Endometrial microvascular endothelial cells (primary cell): ENCODE measurements around the gene KIAA2012. TPM values are rescaled to one million over a fixed set of nuclear protein-coding genes. Genes with fewer than 3 reads are reported as not detected.

Source experiments
- in situ Hi-C: cut with HindIII; loops from 2 replicates; pipeline ENCODE4 v1.10.0; 2017; ENCODE audit warnings: low sequenced_read_pairs, low pct_unique_long_range_greater_than_20kb; ENCODE audit errors: inconsistent ontology term
- total RNA-seq: library from RNA; depleted of rRNA; stranded (reverse); fragments of >200 nt; gene quantifications from one replicate; pipeline ENCODE4 v1.2.3, GENCODE V29; 2015; ENCODE audit errors: inconsistent ontology term

KIAA2012 gene
- total RNA-seq, 1 donor from 2014 or later: not detected

DNA sequence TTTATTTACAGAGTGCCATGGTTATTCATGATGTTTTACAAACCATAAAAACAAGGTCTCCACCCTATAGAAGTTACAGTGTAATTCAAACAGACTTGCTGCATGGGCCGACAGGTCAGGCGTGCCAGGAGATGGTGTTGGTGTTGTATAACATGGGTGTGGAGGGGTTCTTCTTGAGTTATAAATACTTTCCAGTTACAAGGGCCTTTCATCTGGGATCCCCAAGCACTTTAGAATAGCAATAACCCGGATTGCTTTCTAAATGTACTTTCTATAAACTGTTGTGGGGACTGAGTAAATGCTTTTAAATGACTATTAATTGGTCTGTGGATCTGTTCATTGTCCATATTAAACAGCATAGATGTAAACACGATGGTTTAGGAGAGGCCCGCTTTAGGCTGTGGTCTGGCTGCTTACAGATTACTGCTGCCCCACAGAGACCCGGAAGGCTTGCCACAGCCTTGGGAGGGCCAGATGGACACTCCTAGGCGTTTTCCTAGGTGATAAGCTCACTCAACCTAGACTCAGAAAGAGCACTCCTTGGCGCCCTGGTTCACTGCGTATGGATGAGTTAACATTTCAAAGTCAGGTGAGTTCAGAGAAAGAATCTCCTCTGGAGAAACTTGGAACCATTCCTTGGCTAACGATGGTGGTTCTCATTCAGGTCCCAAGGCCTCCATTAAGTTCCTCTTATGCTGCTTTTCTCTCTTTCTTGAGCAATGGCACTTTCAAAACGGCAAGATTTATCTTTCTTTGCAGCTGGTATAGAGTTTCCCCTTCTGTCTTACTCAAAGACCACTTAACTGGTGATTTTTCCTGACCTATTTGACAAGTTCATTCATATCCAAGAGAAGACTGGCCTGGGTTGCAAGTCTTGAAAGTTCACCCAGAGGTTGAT, 3.6 kb upstream of the KIAA2012 start:
- in situ Hi-C loops: no loop called here

DNA sequence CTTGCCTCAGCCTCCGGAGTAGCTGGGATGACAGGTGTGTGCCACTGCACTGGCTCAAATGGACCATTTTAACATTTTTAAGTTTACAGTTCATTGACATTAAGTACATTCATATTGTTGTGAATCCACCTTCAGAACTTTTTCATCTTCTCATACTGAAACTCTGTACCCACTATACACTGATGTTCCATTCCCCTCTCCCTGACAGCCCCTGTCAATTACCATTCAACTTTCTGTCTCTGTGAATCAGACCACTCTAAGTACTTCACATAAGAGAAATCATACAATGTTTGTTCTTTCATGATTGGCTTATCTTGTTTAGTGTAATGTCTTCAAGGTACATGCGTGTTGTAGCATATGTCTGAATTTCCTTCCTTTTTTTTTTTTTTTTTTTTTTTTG, 1.9 kb upstream of the KIAA2012 start:
- in situ Hi-C loops: no loop called here

DNA sequence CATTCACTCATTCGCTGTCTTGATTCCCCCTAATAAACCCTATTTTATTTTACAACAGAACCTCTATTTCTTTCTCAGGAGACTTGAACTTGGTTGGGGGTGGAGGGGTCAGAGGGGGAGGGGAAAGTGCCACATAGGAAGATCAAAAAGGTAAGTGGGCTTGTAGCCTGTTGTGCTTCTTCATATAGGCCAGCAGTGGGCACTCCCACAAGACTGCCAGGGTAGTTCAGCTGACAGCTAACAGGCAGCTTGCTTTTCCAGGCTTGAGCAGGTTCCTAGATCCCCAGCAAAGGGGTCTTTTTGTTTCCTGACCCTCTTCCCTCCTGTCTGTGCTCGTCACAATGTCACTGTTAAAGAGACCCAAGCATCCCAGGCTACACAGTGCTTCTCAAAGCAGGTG, 829 bp upstream of the KIAA2012 start:
- in situ Hi-C loops: no loop called here

DNA sequence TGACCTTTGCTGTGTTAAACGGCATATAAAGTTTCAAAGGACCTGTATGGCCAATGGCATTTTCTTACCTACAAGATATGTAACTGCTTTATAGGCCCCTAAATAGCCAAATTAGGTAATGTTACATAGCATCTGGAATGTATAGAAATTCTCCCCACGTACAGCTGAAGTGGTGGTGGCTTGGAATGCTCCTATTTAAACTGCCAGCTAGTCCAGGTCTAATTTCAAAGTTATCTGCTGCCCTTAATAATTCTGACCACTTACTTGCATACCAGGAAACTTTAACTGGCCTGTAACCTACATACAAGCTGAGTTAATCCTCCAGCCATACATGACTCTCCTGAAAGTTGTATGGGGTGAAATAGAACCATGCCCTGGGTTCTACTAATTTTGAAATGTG, 1.3 kb downstream of the KIAA2012 start:
- in situ Hi-C loops: no loop called here

DNA sequence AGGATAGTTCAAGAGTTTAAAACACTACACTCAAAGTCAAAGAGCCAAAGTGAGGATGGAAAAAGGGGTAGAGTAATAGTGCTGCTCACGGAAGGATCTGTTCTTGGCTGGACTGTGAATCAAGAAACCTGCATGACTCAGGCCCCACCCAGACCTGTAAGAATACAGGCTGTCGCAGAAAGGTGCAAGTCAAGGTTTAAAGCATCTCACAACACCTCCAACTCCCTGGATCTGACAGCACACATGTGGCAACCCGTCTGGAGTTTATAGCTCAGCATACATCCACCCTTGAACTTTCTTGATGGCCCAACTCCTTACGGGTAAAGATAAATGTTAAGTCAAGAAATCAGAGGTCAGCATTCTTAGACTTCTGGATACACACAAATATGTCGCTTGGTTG, 6.3 kb downstream of the KIAA2012 start:
- in situ Hi-C loops: no loop called here

DNA sequence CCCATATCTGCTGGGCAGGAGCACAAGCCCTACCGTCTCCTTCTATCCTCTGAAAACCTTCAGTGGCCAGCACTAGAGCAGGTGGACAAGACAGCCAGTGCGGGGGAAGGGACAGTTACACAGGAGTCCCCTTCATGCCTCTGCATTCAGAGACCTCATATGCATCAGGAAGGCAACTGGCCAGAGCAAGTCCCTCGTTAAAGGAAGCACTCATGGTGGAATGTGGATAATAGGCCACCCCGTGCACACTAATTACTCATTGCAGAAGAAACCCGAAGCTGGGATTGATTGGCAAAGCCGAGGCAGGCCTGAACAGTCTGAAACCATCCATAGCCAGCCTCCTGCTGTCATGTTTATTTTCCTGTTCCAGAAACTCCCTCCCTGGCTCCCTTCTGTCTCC, 11.2 kb downstream of the KIAA2012 start:
- in situ Hi-C loops: no loop called here

DNA sequence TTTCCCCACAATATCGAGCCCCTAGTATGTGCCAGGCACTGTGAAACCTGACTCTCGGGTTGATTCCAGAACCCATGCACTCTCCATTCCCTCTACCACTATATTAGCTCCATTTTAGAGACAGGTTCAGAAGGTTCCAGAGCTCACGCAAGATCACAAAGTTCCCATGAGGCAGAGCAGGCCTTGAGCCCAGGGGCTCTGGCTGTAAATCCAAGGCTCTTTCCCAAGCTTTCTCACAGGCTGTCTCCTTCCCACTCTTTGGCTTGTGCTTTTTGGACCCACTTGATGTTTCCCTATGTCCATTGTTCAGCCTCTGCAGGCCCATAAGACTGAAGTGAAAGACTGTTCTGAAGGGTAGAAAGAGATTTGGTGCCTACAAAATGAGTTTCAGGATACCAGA, 15.7 kb downstream of the KIAA2012 start:
- in situ Hi-C loops: no loop called here

DNA sequence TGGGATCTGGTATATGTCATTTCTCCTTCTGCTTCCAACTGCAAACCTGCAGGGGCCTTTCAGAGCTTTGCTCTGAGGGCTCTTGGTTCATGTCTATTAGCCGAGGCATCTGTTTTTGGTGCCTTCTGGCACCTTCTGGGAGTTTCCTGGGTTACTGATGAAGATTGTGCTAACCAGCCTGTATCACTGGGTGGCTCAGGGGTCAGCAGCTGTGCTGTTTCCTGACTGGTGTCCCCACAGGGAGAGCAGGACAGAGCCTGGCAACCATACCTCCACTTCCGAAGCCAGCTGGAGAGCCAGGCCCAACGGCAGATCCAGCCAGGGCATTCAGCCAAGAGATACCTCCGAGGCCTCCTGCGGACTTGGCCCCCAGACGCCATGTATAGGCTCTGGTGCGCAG, 17.5 kb downstream of the KIAA2012 start:
- in situ Hi-C loops: no loop called here

DNA sequence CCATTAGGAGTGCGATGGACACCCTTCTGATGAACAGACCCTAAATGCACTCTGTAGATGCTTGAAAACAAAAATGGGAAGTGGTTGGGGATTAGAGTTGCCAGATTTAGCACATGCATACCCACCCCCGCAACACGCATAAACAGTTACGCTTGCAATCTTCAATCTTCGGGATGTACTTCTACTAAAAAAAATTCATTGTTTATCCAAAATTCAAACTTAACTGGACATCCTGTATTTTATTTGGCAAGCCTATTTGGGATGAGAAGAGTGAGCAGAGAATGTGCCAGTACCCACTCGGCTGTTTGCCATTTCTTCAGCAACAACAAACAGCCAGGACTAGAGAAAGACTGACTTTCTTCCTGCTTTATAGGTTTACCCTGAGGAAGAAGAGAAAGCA, 18.4 kb downstream of the KIAA2012 start:
- in situ Hi-C loops: no loop called here

DNA sequence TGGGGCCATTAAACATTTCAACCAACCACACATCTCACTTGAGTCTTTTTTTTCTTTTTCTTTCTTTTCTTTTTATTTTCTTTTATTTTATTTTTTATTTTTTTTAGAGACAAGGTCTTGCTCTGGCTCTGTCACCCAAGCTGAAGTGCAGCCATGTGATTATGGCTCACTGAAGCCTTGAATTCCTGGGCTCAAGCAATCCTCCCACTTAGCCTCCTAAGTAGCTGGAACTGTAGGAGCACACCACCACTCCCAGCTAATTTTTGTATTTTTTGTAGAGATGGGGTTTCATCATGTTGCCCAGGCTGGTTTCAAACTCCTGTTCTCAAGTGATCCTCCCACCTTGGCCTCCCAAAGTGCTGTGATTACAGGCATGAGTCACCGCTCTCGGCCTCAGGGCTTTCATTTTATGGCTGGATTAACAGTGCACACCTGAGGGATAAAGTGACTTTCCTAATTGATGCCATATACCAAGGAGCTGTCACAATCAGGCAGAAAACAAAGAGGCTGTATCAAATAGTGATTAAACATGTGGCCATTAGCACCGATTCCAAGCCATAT, 21.5 kb downstream of the KIAA2012 start:
- in situ Hi-C loops: no loop called here

DNA sequence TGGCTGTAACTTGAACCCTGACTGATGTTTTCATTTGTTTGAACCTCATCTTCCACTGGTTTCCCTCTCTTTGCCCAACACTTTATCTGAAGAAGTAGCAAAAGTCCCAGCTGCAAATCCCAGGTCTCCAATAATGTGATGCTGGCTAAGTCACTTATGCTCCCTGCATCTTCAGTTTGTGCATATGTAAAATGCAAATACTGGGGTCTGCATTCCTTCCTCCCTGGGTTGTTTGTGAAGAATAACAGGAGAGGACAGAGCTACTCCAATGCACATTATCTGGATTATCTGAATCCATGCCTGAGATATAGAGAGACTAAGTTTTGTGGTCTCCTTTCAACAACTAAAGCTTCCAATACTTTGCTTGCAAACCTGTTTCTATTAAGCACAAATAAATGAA, 22.2 kb downstream of the KIAA2012 start:
- in situ Hi-C loops: no loop called here

DNA sequence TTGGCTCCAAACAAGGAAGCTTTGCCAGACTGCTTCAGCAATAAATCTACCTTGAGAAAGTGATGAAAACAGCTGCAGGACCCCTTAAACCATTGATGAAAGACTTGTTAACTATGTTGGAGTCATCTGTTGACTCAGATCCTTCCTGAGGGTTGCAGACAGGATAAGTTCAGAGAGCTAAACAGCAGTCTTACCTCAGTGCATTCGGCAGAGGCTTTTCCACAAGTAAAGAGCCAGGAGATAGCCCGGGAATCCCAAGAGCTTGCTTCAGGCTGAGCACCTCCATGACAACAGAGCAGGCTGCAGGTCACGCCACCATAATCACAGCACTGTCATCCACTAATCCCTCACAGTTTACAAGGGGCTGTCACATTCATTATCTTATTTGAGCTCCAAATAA, 23.7 kb downstream of the KIAA2012 start:
- in situ Hi-C loops: no loop called here

DNA sequence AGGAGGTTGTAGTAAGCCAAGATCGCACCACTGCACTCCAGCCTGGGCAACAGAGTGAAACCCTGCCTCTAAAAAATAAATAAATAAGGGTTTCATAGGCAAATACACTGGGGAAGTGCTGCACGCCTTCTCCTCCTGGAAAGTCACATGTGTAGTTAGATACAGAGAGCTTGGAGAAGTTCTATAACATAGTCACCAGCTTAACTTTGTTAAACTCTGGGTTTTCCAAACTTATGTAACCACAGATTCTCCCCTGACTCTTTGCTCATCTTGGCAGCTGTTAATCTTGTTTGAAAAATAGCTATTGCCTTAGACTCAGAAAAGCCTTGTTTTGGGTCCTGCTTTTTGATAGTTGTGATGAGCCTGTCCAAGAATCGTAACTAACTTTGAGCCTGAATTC, 25.2 kb downstream of the KIAA2012 start:
- in situ Hi-C loops: no loop called here

DNA sequence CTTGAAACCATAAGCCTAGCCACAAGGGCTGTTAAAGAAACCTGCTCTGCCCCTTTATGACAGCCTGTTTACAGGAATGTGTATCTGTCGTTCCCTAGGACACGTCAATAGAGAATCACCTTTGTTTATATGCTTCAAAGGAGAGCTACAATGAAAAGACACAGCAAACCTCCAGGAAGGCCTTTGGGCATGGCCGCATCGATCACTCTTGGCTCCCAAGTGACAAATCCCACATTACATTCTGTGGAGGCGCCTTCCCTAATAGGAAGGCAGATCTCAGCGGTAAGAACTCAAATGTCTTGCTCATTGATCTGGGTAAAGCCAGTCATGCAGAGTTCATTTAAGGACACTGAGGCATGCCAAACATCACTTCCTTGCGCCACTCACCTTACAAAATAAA, 26.5 kb downstream of the KIAA2012 start:
- in situ Hi-C loops: no loop called here

DNA sequence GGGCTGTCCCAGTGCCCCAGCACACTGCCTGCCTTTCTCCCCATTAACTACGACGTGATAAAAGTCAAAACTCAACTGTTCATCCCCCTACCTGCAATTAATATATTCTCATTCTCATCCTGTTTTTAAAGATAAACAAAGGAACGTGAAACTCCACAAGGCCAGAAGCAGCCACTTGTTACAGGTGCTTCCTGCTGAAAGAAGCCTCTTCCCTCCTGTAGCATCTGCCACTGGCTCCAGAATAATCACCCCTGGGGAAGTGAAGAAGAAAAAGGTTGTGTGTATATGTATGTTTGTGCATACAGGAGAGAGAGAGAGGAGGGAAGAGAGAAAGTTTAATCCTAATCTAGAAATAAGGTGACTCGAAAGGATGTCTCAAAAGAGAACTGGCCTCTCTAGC, 27.1 kb downstream of the KIAA2012 start:
- in situ Hi-C loops: no loop called here

DNA sequence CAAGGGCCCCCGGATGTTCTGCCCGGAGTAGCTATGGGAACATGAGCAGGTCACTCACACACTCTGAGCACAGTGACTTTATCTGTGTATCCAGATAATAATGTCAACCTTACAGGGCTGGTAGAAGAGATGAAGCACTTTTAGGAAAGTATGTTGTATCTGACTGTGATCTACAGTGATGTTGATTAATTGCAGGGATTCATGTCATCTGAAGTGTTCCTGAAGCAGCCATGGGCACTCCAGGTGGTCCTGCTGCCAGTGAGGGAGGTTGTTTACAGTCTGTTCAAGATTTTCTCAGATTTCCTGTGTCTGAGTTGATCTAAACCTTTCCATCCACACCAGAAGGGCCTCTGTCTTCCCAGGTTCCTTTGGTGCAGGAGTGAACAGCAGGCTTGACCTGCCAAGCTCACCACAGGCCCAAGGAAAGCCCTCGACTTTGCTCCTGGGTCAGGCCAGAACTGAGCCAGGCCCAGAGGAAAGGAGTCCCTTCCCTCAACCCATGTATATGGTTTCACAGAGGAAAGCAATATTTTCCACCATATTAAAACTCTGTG, 28.0 kb downstream of the KIAA2012 start:
- in situ Hi-C loops: no loop called here

DNA sequence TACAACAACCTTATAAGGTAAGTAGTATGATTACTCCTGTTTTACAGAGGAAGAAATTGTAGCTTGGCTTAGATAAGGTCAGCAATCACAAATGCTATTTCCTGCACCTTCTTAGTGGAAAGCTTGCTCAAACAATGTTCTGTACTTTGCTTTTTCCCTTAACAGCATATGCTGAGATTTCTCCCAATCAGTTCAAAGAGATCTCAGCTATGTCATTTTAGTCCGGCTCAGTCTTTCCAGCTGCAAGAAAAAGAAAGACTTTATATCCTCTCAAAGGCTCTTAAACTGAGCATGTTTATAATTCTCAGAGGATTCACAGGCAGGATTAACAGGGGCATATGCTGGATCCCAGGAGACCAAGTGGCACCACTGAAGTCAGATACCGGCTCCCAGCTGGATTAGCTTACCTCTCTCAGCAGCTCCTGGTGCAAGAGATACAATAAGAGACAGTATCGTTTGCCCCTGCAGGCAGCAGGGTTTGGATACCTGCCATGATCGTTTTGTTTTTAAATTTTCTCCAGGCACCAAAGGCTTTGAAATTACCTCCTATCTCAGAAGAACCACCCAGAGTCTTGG, 29.5 kb downstream of the KIAA2012 start:
- in situ Hi-C loops: no loop called here

DNA sequence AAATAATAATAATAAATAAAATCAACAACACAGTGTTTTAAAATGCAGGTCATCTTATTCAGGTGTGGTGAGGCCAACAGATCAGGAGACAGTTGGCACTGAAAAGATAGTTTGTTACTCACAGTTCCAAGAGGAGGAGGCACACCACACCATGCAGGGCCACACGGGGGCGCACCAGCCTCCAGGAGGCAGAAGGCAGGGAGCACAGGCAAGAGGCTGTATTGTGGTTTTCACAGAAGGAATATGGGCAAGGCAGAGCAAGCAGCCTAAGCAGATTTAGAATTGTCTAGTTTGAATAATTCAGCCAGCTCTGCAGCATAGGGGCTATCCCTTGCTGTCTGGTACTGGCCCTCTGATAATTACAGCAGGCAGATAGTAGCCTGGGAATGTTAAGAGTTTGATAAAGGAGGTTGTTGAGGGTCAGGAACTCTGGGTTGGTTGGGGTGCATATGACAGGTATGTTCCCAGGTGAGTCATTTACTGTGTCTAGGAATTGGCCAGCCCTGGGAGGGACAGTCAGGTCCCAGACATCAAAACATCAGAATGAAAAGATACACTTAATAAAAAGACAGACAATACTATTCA, 31.3 kb downstream of the KIAA2012 start:
- in situ Hi-C loops: no loop called here

DNA sequence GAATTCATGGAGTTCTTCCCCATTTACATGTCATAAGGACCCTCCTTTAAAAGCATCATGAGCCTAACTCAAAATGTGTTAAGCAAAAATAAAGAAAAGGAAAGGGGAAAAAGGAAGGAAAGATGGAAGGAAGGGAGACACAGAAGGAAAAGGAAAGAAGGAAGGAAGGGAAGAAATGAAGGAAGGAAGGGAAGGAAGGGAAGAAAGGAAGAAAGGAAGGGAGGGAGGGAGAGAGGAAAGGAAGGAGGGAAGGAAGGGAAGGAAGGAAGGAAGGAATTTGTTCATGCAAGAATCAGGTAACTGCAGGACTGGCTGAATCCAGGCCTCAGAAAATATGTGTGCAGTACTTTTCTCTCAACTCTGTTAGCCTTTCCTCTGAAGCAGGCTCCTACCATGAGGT, 32.0 kb downstream of the KIAA2012 start:
- in situ Hi-C loops: no loop called here

DNA sequence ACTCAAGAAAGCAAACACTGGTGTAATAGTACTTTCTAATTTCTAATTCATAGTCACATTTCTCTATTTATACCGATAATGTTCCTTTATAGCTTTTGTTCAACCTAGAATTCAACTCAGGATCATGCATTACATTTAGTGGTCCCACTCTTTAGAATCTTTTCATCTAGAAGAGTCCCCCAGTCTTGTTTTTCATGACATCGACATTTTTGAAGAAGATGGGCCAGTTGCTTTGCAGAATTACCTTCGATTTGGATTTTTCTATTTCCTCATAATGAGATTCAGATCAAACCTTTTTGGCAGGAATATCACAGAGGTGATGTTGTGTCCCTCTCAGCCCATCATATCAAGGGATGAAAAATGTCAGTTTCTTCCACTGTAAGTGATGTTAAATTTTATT, 35.3 kb downstream of the KIAA2012 start:
- in situ Hi-C loops: no loop called here
